IPS-20b (cell line): Measurements from ENCODE around the gene HSF5.

Experiments used
- H3K27ac ChIP-seq: one replicate; pipeline ENCODE4 v1.5.1; 2013; ENCODE audit warnings: low read length
- H3K27me3 ChIP-seq: 2 replicates; pipeline ENCODE4 v1.6.1; 2013; ENCODE audit warnings: mild to moderate bottlenecking, low read length, inconsistent platforms; ENCODE audit not compliant: insufficient read depth
- H3K36me3 ChIP-seq: 2 replicates; pipeline ENCODE4 v1.6.1; 2013; ENCODE audit warnings: low read depth, mild to moderate bottlenecking, inconsistent platforms, low read length, moderate library complexity; ENCODE audit not compliant: insufficient read depth
- H3K4me1 ChIP-seq: 2 replicates; pipeline ENCODE4 v1.6.1; 2013; ENCODE audit warnings: mild to moderate bottlenecking, control low read depth, inconsistent platforms, low read length, moderate library complexity; ENCODE audit not compliant: insufficient read depth
- H3K4me3 ChIP-seq: 2 replicates; pipeline ENCODE4 v1.5.1; 2013; ENCODE audit warnings: mild to moderate bottlenecking, low read length, inconsistent platforms
- H3K9ac ChIP-seq: 2 replicates; pipeline ENCODE4 v1.6.1; 2013; ENCODE audit warnings: low read depth, mild to moderate bottlenecking, inconsistent platforms, low read length, moderate library complexity
- H3K9me3 ChIP-seq: 2 replicates; pipeline ENCODE4 v1.6.1; 2013; ENCODE audit warnings: mild to moderate bottlenecking, low read depth, low read length, inconsistent platforms; ENCODE audit not compliant: insufficient read depth

Gene HSF5

GRCh38 chr17:58420827-58421226 lies 67.4 kb downstream of the HSF5 start:
- Histone ChIP-seq H3K4me3 (no peak overlapping the region), H3K36me3 (no peaks in the 10 kb centered on the region), H3K9ac (no peak overlapping the region), H3K27me3 (no peaks in the 10 kb centered on the region), H3K4me1 (peaks cover 9% of the 10 kb centered on the region; the same call in 1 of the 2 replicates), H3K9me3 (no peaks in the 10 kb centered on the region), H3K27ac (no peak overlapping the region)

GRCh38 chr17:58417300-58418092 lies 70.7 kb downstream of the HSF5 start, which contains the start of gene RNF43:
Gene RNF43, minus strand, starts transcription at chr17:58417534. Its CDS starts 1,957 bp downstream, at chr17:58415577.
- Histone ChIP-seq H3K27ac (peak within 1 kb of the TSS; percentile 13), H3K4me1 (peaks cover 9% of the 10 kb centered on the region; the same call in 1 of the 2 replicates), H3K36me3 (no peaks in the 10 kb centered on the region), H3K9ac (peak within 1 kb of the TSS; percentile 74), H3K4me3 (peak within 1 kb of the TSS; percentile 77), H3K27me3 (no peaks in the 10 kb centered on the region), H3K9me3 (no peaks in the 10 kb centered on the region)

DNA sequence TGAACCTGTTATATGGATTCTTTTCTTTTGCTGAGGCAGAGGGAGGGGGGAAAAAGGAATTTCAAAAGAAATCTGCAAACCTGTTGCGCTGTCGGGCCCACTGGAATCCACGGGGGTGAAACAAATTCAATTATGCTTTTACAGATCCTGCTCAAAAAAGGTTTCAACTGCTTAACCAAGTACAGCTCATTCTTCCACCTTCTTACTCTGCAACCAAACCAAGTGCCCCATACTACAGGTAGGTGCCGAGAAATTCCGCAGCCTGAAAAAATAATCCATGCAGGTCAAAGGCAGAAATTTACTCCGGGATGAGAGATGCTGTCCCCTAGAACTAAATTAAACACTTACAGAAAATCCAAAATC lies 71.3 kb downstream of the HSF5 start:
- H3K4me1 ChIP-seq: peaks cover 9% of the 10 kb centered on the region; the same call in 1 of the 2 replicates
- peak overlapping the region; percentile 77 for H3K4me3 ChIP-seq
- H3K36me3 ChIP-seq: no peaks in the 10 kb centered on the region
- no peaks in the 10 kb centered on the region for H3K27me3 ChIP-seq
- H3K27ac ChIP-seq: peak overlapping the region; percentile 13
- no peaks in the 10 kb centered on the region for H3K9me3 ChIP-seq
- peak overlapping the region; percentile 74 for H3K9ac ChIP-seq

DNA sequence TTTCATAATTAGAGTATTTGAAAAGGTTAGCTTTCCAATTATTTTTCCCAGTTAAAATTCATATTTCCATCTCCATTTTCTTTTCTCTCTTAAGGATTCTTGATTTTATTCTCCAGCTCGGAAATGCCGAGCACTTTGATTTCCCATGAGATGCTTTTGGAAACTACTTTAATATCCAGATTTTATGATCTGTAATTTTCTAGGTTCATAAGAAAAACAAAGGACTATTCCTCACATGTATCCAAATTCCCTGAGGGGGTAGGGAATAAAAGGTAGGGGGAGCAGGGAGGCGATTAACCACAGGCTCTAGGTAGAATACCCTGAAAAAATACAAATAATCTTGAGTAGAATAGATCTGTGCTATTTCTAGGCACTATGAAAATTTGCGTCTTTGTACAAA lies 71.8 kb downstream of the HSF5 start:
- Histone ChIP-seq H3K9ac (peak overlapping the region; percentile 74), H3K9me3 (no peaks in the 10 kb centered on the region), H3K4me3 (peak overlapping the region; percentile 77), H3K4me1 (peaks cover 7% of the 10 kb centered on the region; the same call in 1 of the 2 replicates), H3K27ac (no peak overlapping the region), H3K27me3 (no peaks in the 10 kb centered on the region; the same call in 1 of the 2 replicates), H3K36me3 (no peaks in the 10 kb centered on the region)

- no peaks in the 10 kb centered on the region for H3K36me3 ChIP-seq
- H3K27ac ChIP-seq: no peak overlapping the region
- H3K27me3 ChIP-seq: no peaks in the 10 kb centered on the region; the same call in 1 of the 2 replicates
- H3K4me3 ChIP-seq: peak overlapping the region; percentile 77; the same call in 1 of the 2 replicates
- H3K9me3 ChIP-seq: no peaks in the 10 kb centered on the region
- peaks cover 7% of the 10 kb centered on the region; the same call in 1 of the 2 replicates for H3K4me1 ChIP-seq
- no peak overlapping the region for H3K9ac ChIP-seq
These were observed 72.7 kb downstream of the HSF5 start for GRCh38 chr17:58415371-58416055.

GRCh38 chr17:58414596-58414997 lies 73.6 kb downstream of the HSF5 start:
- no peaks in the 10 kb centered on the region for H3K9me3 ChIP-seq
- no peak overlapping the region for H3K27ac ChIP-seq
- H3K4me1 ChIP-seq: peaks cover 7% of the 10 kb centered on the region; the same call in 1 of the 2 replicates
- no peaks in the 10 kb centered on the region for H3K36me3 ChIP-seq
- no peaks in the 10 kb centered on the region; the same call in 1 of the 2 replicates for H3K27me3 ChIP-seq
- peak overlapping the region; percentile 32; the same call in 1 of the 2 replicates for H3K4me3 ChIP-seq
- no peak overlapping the region for H3K9ac ChIP-seq

DNA sequence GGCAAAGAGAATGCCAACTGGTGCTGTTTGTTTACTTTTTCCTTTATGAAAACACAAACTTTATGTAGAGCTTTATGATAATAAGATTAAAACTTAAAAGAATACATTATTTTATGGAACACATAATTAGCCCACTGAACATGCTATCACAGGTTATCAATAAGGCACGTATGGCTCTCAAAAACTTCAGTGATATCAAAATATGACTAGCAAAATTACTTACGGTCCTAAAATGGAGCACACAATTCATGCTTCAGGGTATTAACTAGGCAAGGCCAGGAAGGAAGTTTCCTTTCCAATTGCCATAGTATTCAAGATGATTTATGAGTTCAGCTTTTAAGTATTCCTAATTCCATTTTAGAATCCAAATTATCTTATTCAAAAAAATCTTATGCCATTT lies 74.5 kb downstream of the HSF5 start:
- H3K9ac ChIP-seq: no peak overlapping the region
- no peaks in the 10 kb centered on the region for H3K9me3 ChIP-seq
- H3K36me3 ChIP-seq: no peaks in the 10 kb centered on the region
- H3K27me3 ChIP-seq: no peaks in the 10 kb centered on the region; the same call in 1 of the 2 replicates
- peaks cover 7% of the 10 kb centered on the region; the same call in 1 of the 2 replicates for H3K4me1 ChIP-seq
- no peak overlapping the region for H3K27ac ChIP-seq
- H3K4me3 ChIP-seq: no peak overlapping the region; the same call in 1 of the 2 replicates

- Histone ChIP-seq H3K27me3 (no peaks in the 10 kb centered on the region; the same call in 1 of the 2 replicates), H3K36me3 (no peaks in the 10 kb centered on the region), H3K9me3 (no peaks in the 10 kb centered on the region), H3K4me3 (no peak overlapping the region; the same call in 1 of the 2 replicates), H3K4me1 (peaks cover 7% of the 10 kb centered on the region; the same call in 1 of the 2 replicates), H3K9ac (no peak overlapping the region), H3K27ac (no peak overlapping the region)
These were observed 75.1 kb downstream of the HSF5 start for GRCh38 chr17:58412961-58413586.

GRCh38 chr17:58412064-58412703 lies 76.0 kb downstream of the HSF5 start:
- Histone ChIP-seq H3K36me3 (no peaks in the 10 kb centered on the region), H3K9me3 (no peaks in the 10 kb centered on the region), H3K9ac (no peak overlapping the region), H3K4me1 (peaks cover 4% of the 10 kb centered on the region; the same call in 1 of the 2 replicates), H3K4me3 (no peak overlapping the region), H3K27me3 (no peaks in the 10 kb centered on the region; the same call in 1 of the 2 replicates), H3K27ac (no peak overlapping the region)

GRCh38 chr17:58411408-58411894 lies 76.8 kb downstream of the HSF5 start:
- Histone ChIP-seq H3K9ac (no peak overlapping the region), H3K27me3 (peaks cover under 1% of the 10 kb centered on the region; the same call in 1 of the 2 replicates)

More at GRCh38 chr17:58411408-58411894, 76.8 kb downstream of the HSF5 start:
- Histone ChIP-seq H3K27ac (no peak overlapping the region), H3K4me3 (no peak overlapping the region), H3K4me1 (no peaks in the 10 kb centered on the region), H3K36me3 (no peaks in the 10 kb centered on the region), H3K9me3 (no peaks in the 10 kb centered on the region)
